GM20431 (cell line): ENCODE measurements around the gene MAB21L3.

ENCODE experiments used
- in situ Hi-C: fragments of 300-500 bp; cut with MseI, MboI; formaldehyde crosslinking; loops from one replicate; pipeline ENCODE4 v1.15.0; 2020; ENCODE audit warnings: low sequenced_read_pairs; ENCODE audit not compliant: unreplicated experiment

The MAB21L3 gene

GRCh38 chr1:116182019-116182714 lies 71.0 kb downstream of the MAB21L3 start:
- in situ Hi-C loops = no loop called here
